ENCODE data around the gene SNPH. TPM values are rescaled to one million over a fixed set of nuclear protein-coding genes. Genes with fewer than 3 reads are reported as not detected.

SNPH gene
- total RNA-seq, 1 donor from 2014 or later = 14.2 TPM

DNA sequence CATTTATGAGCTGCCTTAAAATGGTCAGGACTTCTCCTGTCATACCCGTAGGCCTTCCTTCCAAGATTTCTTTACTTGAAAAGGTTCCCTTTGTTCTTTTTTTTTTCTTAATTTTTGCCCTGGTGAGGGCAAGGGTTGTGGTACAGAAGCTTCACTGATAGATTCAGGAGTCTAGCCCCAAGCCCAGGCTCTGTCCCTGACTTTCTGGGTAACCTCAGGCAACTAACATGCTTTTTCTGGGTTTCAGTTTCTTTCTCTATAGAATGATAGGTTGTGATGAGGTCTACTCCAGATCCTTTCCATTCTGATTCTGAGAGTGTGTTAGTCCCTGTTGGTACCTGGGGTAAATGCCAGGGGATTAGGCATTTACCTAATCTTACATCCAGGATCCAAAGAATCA lies 21.2 kb downstream of the SNPH start:
- DNase-seq (ENCODE audit: low read depth) = no peak

GRCh38 chr20:1287787-1288569 lies 21.9 kb downstream of the SNPH start:
- no peak for DNase-seq (ENCODE audit: low read depth)

GRCh38 chr20:1291191-1291741 lies 25.2 kb downstream of the SNPH start:
- DNase-seq (ENCODE audit: low read depth) = no peak

- no peak for DNase-seq (ENCODE audit: low read depth)
Measured at GRCh38 chr20:1292620-1293019, 26.5 kb downstream of the SNPH start.

GRCh38 chr20:1293641-1294379 lies 27.7 kb downstream of the SNPH start:
- no peak for DNase-seq (ENCODE audit: low read depth)

- DNase-seq (ENCODE audit: low read depth) = no peak
Measured at GRCh38 chr20:1294497-1294896, 28.4 kb downstream of the SNPH start.

DNA sequence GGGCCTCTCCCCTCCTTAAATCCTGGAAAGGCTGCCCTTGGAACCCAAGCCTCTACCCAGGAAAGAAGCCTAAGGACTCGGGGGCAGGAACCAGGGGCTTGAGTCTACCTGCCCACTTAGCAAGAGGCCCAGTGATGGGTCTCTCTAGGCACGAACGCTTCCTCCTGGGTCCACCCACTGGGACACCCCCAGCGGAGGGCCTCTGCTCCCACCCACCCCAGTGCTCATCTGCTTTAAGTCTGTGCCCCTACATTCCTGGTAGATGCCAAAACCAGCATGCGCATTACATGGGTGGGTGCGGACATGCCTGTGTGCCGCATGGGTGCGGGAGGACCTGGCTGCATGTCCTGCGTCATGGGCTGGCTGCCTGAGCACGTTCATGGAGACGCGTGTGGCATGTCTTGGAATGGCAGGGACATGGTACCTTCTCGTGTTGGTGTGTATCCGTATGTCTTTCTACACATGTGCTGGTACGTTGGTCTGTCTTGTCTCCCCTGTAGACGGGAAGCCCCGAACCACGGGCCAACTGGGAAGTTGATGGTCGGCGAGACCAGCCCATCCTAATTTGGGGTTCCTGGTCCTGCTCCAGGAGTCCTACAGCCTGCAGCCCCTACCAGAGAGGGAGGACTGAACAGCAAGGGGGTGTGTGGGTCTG lies 29.3 kb downstream of the SNPH start:
- DNase-seq (ENCODE audit: low read depth) = no peak

GRCh38 chr20:1296117-1296610 lies 30.1 kb downstream of the SNPH start:
- no peak for DNase-seq (ENCODE audit: low read depth)

DNA sequence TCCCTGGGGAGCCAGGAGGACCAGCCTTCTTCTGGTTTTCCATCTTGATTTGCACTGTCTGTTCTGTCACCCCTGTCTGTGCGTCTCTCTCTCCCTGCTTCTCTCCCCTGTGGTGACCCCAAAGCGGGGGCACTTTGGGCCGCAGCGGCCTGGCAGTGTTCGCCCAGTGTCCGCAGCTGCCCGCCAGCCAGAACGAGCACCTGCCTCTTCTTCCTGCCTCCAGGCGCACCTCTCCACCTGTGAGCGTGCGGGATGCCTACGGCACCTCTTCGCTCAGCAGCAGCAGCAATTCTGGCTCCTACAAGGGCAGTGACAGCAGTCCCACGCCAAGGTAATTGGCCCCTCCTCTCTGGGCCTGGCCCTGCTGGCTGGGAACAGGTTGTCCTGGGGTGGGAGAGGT lies 30.8 kb downstream of the SNPH start:
- DNase-seq (ENCODE audit: low read depth) = no peak

DNA sequence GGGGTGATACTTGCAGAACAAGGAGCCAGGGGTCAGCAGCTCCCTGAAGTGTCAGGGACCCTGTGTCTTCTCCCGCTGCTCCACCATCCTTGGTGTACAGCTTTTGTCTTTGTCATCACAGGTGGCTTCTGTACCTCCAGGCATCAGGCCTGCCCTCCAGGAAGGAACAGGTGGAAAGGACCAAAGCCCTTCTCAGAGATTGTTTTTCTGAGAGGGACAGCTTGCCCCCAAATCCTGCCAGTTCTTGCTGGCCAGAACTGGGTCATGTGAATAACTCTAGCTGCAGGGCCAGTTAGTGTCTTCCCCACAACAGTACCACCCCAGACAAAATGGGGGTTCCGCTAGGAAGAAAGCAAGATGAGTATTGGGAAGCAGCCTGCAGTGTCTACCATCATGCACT lies 31.4 kb downstream of the SNPH start:
- no peak for DNase-seq (ENCODE audit: low read depth)

- DNase-seq (ENCODE audit: low read depth) = no peak
Measured at GRCh38 chr20:1298166-1298565, 32.1 kb downstream of the SNPH start.

DNA sequence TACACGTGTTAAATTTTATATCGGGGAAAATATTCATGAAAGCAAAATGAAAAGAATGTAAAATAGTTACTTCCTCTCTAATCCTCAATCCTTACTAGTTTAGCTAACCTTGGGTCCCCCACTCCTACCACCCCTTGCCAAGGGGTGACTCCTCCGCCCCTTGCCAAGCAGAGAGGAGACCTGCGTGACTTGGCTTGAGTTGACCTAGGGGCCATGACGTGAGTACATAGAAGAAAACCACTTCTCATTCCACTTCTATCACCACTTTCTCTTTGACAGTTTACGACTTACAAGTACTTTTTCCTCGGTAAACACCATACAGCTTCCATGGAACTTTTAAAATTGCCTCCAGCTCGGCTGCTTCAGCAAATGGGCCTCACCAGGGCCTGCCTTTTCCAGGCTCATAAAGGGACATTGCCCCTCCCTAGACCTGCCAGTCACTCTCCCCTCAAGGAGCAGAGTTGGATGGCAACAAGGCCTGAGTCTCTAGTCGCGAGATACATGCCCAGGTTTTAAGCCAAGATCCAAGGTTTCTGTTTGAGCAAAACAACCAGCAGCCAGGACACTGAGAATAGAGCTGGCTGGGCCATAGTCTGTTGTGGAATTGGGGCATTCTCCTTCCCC lies 32.9 kb downstream of the SNPH start:
- no peak for DNase-seq (ENCODE audit: low read depth)

DNA sequence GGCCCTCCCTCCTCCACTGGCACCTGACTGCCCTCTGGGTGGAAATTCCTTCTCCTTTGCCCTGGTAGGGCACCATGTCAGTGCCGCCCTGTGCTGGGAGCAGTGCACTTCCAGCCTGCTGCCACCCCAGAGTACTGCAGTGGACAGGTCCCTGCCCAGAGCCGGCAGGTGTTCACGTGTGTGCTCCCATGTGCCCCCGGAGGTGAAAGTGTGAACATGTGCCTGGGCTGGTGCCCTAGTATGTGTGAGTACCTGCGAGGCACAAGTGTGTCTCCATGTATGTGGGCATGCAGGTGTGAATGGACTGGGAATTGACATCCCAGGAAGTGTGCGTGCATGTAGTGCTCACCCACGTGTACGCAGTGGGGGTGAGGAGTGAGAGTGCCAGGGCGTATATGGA lies 33.4 kb downstream of the SNPH start:
- no peak for DNase-seq (ENCODE audit: low read depth)

DNA sequence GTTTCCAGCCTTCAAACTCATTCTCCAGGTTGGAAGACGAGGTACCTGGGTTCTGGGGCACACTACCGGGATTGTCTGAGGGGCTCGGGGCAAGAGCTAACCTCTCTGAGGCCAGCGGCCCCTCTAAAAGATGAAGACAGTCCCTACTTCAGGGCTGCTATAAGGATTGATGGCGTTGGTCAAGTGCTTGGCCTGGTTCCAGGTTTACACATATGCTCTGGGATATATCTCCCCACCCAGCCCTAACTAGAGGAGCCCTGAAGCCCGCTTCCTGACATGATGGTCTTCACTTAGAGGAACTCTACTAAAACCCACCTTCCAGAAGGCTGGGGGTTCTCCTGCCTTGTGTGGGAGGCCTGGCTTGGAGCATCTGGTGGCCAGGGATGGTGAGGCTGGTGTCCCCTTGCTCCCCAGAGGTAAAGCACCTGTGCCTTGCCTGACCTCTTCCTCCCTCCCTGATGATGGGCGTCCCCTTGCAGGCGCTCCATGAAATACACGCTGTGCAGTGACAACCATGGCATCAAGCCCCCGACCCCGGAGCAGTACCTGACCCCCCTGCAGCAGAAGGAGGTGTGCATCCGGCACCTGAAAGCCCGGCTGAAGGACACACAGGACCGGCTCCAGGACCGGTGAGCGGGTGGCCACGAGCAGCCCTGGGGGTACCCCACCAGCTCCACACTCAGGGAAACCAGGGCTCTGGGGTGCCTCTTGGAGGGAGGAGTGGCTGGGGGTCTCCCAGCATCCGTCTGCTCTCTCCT lies 34.2 kb downstream of the SNPH start:
- no peak for DNase-seq (ENCODE audit: low read depth)

GRCh38 chr20:1301031-1301529 lies 35.0 kb downstream of the SNPH start:
- DNase-seq (ENCODE audit: low read depth) = peak; percentile 36

GRCh38 chr20:1302685-1303541 lies 36.8 kb downstream of the SNPH start:
- DNase-seq (ENCODE audit: low read depth) = peak; percentile 18

GRCh38 chr20:1304710-1305515 lies 38.8 kb downstream of the SNPH start:
- DNase-seq (ENCODE audit: low read depth) = no peak

DNA sequence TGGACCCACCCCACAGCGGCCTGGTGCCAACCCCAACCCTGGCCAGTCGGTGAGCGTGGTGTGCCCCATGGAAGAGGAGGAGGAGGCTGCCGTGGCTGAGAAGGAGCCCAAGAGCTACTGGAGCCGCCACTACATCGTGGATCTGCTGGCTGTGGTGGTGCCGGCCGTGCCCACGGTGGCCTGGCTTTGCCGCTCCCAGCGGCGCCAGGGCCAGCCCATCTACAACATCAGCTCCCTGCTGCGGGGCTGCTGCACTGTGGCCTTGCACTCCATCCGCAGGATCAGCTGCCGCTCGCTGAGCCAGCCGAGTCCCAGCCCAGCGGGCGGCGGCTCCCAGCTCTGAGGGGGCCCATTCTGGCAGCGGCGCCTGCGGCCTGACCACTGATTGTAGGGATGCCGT lies 39.6 kb downstream of the SNPH start:
- no peak for DNase-seq (ENCODE audit: low read depth)

Measured in renal cortical epithelial cell (primary cell).